GM21619 (cell line): ENCODE results near the gene PRKCB.
A peak's percentile ranks its signal among the peaks of the same experiment; 100 is the strongest.
"Not testable (repeated sequence)": the region's sequence is repeated elsewhere in the genome, so short reads cannot be mapped to it uniquely, and the experiment has no call there.

ENCODE experiments used
- ATAC-seq: cut with Tn5 transposase; IDR thresholded peaks from one replicate; pipeline ENCODE4 v1.9.1; 2021; ENCODE audit not compliant: unreplicated experiment

The PRKCB gene

GRCh38 chr16:23901178-23902033, 65.6 kb downstream of the PRKCB start:
- no peak for ATAC-seq

GRCh38 chr16:23902034-23902747, 66.4 kb downstream of the PRKCB start:
- no peak for ATAC-seq

- ATAC-seq: no peak
Measured at GRCh38 chr16:23902748-23903414, 67.1 kb downstream of the PRKCB start.

- ATAC-seq: no peak
Measured at GRCh38 chr16:23905027-23905426, 69.2 kb downstream of the PRKCB start.

DNA sequence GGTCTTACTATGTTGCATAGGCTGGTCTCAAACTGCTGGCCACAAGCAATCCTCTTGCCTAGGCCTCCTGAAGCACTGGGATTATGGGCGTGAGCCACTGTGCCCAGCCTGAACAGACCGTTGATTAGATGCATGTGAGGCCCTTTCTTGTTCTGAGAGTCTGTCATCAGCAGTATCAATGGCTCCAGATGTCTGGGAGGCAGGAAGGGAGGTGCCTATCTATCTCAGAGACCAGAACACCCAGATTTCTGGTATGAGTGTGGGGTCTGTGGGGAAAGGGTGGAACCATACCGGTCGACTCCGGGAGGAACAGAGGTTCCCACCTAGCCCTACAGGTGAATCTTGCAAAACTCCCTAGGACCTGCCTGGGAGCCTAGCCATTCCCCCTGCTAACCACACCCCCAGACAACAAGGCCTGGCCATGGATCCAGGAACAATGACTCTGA, 71.7 kb downstream of the PRKCB start:
- ATAC-seq: no peak

GRCh38 chr16:23907903-23908302, 72.1 kb downstream of the PRKCB start:
- no peak for ATAC-seq

- ATAC-seq: no peak
Measured at GRCh38 chr16:23908790-23909189, 73.0 kb downstream of the PRKCB start.

GRCh38 chr16:23909792-23910418, 74.1 kb downstream of the PRKCB start:
- no peak for ATAC-seq

DNA sequence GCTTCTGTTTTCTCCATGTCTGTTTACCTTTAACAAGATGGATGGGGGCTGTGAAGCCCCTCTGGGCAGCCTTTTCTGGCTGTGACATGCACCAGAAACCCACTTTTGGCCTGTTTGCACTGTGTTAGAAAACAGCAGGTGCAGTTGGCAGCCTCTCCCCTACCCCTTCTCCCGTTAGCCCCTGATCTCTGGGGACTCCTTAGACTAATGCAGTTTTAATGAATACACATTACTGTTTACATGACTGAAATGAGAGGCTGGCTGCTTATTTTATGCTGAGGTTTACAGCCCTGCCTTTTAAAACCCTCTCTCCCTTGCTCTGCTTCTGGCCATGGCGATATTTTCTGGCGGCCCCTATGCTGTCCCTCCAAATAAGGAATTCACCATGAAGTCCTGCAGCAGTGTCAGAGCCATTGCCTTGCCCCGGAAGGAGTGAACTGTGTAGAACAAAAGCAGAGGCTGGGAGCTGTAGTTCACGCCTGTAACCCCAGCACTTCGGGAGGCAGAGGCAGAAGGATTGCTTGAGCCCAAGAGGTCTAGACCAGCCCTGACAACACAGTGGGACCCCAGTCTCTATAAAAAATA, 79.3 kb downstream of the PRKCB start:
- ATAC-seq: no peak

DNA sequence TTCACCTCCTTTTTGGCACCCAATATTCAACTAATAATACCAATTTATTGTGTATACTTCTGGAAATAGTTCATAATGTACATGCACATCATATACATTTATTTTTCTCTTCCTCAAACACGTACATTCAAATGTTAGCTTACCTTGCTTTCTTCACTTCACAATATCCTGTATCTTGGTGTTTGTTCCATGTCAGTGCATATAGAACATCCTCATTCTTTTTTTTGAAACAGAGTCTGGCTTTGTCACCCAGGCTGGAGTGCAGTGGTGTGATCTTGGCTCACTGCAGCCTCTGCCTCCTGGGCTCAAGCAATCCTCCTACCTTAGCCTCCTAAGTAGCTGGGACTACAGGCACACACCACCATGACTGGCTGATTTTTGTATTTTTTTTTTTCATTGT, 80.8 kb downstream of the PRKCB start:
- ATAC-seq: not testable (repeated sequence)

DNA sequence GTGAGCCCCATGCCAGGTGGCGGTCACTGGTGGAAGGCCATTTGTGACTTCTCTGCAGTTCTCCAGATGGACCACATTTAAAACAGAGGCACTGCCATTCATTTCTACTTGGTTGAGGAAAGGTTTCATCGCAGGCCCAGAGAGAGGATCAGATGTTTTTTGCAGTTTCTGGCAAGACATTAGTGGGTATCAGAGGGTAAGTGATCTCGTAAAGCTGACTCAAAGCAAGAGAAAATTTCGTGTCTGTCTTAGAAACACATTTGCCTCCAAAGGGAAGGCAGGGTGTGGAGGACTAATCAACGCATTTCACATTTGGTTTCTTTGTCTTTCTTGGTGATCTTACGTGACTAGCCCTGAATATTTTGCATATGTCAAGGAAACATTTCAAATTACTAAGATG, 81.8 kb downstream of the PRKCB start:
- no peak for ATAC-seq

DNA sequence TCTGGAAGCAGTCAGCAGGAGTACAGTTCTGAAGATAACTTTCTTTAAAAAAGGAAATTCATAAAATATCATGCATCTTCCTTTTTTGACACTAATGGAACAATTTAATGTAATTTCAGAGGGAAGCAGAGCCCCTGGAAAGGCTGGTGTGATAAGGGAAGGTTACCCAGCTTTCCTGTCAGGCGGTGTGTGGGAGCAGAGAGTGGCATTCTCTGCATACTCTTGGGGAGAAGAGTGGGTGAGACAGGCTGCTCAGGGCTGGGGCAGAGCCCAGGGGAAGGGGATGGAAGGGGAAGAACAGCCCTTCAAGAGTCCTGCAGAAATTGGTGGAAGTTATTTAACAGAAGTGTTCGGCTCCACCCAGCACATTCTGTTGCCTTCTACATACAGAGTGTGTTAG, 84.7 kb downstream of the PRKCB start:
- no peak for ATAC-seq

DNA sequence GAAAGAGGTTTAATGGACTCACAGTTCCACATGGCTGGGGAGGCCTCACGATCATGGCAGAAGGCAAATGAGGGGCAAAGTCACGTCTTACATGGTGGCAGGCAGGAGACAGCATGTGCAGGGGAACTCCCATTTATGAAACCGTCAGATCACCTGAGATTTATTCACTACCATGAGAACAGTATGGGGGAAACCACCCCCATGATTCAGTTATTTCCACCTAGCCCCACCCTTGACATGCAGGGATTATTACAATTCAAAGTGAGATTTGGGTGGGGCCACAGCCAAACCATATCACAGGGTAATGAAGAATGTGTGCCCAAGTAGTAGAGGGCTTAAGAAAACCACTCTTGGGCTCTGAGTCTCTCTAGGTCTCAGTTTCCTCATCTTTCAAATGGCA, 85.1 kb downstream of the PRKCB start:
- ATAC-seq: no peak

GRCh38 chr16:23922406-23922805, 86.6 kb downstream of the PRKCB start:
- ATAC-seq: no peak

- peak; percentile 66 for ATAC-seq
Measured at GRCh38 chr16:23924128-23924527, 88.3 kb downstream of the PRKCB start.

DNA sequence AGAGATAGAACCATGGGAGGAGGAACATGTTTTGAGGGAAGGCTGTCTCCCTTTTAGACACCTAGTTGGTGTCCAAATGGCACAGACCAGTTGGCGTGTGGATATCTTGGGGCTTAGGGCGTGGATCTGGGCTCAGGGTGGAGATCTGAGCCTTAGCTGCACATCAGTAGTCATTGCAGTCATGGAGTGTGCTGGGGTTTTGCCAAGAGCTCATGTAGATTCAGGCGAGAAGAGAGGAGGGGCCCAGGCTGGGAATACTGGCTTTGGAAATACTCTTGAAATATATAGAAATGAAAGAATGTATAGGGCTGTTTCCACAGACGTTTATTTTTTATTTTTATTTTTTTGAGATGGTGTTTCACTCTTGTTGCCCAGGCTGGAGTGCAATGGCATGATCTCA, 92.0 kb downstream of the PRKCB start:
- ATAC-seq: no peak

GRCh38 chr16:23929237-23929636, 93.5 kb downstream of the PRKCB start:
- no peak for ATAC-seq

GRCh38 chr16:23929856-23930255, 94.1 kb downstream of the PRKCB start:
- no peak for ATAC-seq

- ATAC-seq: no peak
Measured at GRCh38 chr16:23930791-23931190, 95.0 kb downstream of the PRKCB start.

DNA sequence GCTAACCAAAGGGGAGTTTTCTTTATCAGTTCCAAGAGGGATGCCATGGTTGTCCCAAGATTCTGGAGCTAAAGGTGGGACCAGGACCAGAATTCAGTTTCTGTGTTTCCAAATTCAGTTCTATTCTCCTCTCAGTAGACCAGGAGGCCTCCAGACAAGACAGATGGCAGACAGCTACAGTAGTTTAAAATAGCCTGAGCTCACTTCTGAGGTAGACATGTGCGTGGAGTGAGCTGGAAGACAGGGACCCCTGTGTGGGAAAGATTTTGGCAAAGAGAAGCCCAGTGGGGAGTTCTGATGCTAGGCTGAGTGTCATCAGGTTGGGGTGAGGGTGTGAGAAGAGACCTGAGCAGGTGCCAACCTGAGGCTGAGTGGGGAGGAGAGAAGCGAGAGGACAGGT, 95.4 kb downstream of the PRKCB start:
- no peak for ATAC-seq

GRCh38 chr16:23933650-23934049, 97.9 kb downstream of the PRKCB start:
- ATAC-seq: not testable (repeated sequence)
